ENCODE data around the gene DLG2. TPM values are rescaled to one million over a fixed set of nuclear protein-coding genes. Genes with fewer than 3 reads are reported as not detected.
"Not testable (repeated sequence)": the region's sequence is repeated elsewhere in the genome, so short reads cannot be mapped to it uniquely, and the experiment has no call there.

DLG2 gene
- total RNA-seq, 1 donor from 2014 or later: 0.17 TPM

DNA sequence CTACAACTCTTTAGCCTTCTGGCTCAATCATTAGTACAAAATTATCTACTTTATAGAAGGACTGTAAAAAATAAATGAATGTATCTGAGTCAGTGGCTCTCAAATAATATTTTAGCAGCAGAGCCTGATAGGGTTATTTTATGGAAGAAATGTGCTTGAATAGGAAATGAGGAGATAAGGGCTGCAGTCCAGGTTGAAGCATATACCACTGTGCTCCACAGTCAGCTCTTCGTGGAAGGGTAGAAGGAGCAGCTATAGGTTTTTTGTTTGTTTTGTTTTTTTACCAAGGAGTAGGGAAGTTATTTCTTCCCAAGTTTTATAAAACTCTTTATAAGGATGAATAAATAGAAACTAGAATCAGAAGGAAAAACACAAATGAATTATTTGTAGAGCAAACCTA, 242.0 kb downstream of the DLG2 start:
- H3K4me3 ChIP-seq (ENCODE audit: low read depth, low read length): no peak overlapping the region
- DNase-seq (ENCODE audit: low read depth): no peak
- TF ChIP-seq, protein P1, sequence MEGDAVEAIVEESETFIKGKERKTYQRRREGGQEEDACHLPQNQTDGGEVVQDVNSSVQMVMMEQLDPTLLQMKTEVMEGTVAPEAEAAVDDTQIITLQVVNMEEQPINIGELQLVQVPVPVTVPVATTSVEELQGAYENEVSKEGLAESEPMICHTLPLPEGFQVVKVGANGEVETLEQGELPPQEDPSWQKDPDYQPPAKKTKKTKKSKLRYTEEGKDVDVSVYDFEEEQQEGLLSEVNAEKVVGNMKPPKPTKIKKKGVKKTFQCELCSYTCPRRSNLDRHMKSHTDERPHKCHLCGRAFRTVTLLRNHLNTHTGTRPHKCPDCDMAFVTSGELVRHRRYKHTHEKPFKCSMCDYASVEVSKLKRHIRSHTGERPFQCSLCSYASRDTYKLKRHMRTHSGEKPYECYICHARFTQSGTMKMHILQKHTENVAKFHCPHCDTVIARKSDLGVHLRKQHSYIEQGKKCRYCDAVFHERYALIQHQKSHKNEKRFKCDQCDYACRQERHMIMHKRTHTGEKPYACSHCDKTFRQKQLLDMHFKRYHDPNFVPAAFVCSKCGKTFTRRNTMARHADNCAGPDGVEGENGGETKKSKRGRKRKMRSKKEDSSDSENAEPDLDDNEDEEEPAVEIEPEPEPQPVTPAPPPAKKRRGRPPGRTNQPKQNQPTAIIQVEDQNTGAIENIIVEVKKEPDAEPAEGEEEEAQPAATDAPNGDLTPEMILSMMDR (conservative IDR thresholded peaks at IDR 0.05; ENCODE audit: low read depth, low read length): no peak

GRCh38 chr11:85379066-85379465, 248.1 kb downstream of the DLG2 start:
- H3K4me3 ChIP-seq (ENCODE audit: low read depth, low read length): no peak overlapping the region
- no peak for DNase-seq (ENCODE audit: low read depth)
- TF ChIP-seq, protein P1 (conservative IDR thresholded peaks at IDR 0.05; ENCODE audit: low read depth, low read length): no peak

DNA sequence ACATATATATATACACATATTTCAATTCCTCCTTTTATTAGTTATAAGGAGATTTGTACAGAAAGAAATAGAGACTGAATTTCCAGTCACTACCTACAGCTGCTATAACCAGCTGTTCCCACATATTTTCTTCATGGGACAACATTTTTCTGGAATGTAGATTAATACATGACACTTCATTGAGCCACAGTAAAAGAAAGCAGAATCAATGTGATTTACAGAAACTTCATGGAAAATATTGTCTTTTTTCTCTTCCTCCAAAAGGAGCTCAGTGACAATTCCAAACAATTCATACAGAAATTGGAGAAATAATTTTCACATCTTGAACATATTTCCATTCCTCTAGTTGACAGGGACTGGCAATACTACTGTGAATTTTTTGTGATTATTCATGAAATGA, 249.2 kb downstream of the DLG2 start:
- TF ChIP-seq, protein P1 (conservative IDR thresholded peaks at IDR 0.05; ENCODE audit: low read depth, low read length): no peak
- no peak for DNase-seq (ENCODE audit: low read depth)
- no peak overlapping the region for H3K4me3 ChIP-seq (ENCODE audit: low read depth, low read length)

- TF ChIP-seq, protein P1 (conservative IDR thresholded peaks at IDR 0.05; ENCODE audit: low read depth, low read length): no peak
- no peak overlapping the region for H3K4me3 ChIP-seq (ENCODE audit: low read depth, low read length)
- no peak for DNase-seq (ENCODE audit: low read depth)
These were observed 267.3 kb downstream of the DLG2 start for GRCh38 chr11:85359859-85360258.

- TF ChIP-seq, protein P1 (conservative IDR thresholded peaks at IDR 0.05; ENCODE audit: low read depth, low read length): no peak
- no peak overlapping the region for H3K4me3 ChIP-seq (ENCODE audit: low read depth, low read length)
- DNase-seq (ENCODE audit: low read depth): no peak
These were observed 271.2 kb downstream of the DLG2 start for GRCh38 chr11:85355921-85356320.

DNA sequence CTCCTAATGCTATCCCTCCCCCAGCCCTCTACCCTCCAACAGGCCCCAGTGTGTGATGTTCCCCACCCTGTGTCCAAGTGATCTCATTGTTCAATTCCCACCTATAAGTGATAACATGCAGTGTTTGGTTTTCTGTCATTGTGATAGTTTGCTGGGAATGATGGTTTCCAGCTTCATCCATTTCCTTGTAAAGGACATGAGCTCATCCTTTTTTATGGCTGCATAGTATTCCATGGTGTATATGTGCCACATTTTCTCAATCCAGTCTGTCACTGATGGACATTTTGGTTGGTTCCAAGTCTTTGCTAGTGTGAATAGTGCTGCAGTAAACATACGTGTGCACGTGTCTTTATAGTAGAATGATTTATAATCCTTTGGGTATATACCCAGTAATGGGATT, 277.6 kb downstream of the DLG2 start:
- DNase-seq (ENCODE audit: low read depth); H3K4me3 ChIP-seq (ENCODE audit: low read depth, low read length): not testable (repeated sequence)

DNA sequence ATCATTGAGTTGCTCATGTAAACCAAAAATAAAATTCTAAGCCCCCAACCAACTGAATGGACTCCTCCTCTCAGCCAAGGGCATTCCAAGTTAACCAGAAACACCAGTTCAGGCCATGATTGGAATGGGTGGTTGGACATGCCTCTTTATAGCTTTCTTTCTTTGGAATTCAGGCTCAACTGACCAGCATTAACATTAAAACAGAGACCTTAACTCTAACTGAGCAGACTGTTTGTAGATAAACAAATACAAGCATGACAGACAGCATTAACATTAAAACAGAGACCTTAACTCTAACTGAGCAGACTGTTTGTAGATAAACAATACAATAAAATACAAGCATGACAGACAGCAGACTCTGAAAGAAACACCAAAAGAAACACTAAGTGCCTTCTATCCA, 278.2 kb downstream of the DLG2 start:
- DNase-seq (ENCODE audit: low read depth): no peak
- TF ChIP-seq, protein P1 (conservative IDR thresholded peaks at IDR 0.05; ENCODE audit: low read depth, low read length): no peak
- H3K4me3 ChIP-seq (ENCODE audit: low read depth, low read length): no peak overlapping the region

DNA sequence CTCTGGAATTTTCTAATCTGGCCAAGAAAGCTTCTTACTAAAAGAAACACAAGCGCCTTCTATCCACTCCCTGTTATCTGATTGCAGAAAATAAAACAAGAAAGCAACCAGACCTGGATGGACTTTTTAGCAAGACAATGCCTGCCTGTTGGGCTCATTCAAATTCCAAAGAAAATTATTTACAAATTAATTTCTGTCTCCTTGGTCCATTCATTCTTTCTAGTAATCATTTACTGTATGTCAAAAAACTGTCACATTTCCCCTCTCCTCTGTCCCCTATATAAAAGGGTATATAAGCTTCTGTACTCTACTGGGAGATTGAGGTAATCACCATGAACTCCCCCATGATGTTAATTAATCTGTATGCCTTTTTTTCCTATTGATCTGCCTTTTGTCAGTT, 279.9 kb downstream of the DLG2 start:
- H3K4me3 ChIP-seq (ENCODE audit: low read depth, low read length): no peak overlapping the region
- DNase-seq (ENCODE audit: low read depth): no peak
- TF ChIP-seq, protein P1 (conservative IDR thresholded peaks at IDR 0.05; ENCODE audit: low read depth, low read length): no peak

Measured in epithelial cell of proximal tubule (primary cell).